Testis (tissue), 2 donors: ENCODE results near the gene CXCL5.

ENCODE experiments used
- POLR2A ChIP-seq: fragments of 450-650 bp; IDR thresholded peaks from one replicate; pipeline ENCODE4 v1.6.1; 2017; ENCODE audit warnings: antibody characterized with exemption, mild to moderate bottlenecking, moderate library complexity
- TF ChIP-seq, protein P1 (sequence below), 3 experiments: fragments of 450-650 bp in 2 of 3; fragments of 200-600 bp in 1 of 3; sonication (generic) in 1 of 3; IDR thresholded peaks; one replicate each; pipeline ENCODE4 v1.5.1; 2016 to 2019; ENCODE audit warnings: antibody characterized with exemption in 3 of 3, mild to moderate bottlenecking in 2 of 3, moderate library complexity in 1 of 3

DNA sequence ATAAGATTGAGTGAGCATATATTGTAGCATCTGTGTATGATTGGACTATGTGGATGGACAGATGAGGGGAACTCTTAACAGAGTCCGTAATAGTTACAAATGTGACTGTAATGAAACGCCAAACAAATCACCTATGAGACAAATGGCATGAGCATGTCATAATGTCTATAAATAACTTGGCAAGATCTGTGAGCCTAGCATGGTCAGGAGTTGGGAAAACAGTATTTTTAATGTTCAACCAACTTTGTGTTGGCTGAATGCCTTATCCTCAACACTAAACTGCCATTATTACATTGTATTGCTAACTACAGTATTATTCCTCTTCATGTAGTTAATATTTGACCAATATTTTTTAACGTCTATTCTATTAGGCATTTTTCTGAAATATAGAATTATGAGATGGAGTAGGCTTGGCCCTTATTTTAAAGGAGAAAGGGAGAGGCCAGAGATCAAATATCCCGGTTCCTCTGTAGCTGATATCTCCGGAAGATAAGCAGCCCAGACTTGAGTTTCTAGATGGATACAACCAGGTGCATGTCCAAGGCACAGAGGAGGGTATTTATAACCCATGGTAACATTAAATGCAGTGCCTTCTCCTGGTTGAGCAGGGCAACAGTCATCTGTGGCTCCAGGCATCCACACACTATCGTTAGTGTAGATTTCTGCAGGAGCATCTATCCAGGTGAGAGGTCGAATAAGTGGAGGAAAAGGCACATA is 49.3 kb downstream of the CXCL5 start:
- TF ChIP-seq, protein P1, sequence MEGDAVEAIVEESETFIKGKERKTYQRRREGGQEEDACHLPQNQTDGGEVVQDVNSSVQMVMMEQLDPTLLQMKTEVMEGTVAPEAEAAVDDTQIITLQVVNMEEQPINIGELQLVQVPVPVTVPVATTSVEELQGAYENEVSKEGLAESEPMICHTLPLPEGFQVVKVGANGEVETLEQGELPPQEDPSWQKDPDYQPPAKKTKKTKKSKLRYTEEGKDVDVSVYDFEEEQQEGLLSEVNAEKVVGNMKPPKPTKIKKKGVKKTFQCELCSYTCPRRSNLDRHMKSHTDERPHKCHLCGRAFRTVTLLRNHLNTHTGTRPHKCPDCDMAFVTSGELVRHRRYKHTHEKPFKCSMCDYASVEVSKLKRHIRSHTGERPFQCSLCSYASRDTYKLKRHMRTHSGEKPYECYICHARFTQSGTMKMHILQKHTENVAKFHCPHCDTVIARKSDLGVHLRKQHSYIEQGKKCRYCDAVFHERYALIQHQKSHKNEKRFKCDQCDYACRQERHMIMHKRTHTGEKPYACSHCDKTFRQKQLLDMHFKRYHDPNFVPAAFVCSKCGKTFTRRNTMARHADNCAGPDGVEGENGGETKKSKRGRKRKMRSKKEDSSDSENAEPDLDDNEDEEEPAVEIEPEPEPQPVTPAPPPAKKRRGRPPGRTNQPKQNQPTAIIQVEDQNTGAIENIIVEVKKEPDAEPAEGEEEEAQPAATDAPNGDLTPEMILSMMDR (IDR thresholded peaks at IDR 0.05), result no peak
- no peak for TF ChIP-seq POLR2A
